Motor neuron (in vitro differentiated cells): ENCODE data around the gene KLF1. TPM values are rescaled to one million over a fixed set of nuclear protein-coding genes. Genes with fewer than 3 reads are reported as not detected.

Experiments used
- ATAC-seq, 8 experiments: fragments of 200-7000 bp; cut with Tn5 transposase; replicated peaks in 6 of 8; 2 replicates each; pipeline ENCODE4 v1.8.0; 2021; ENCODE audit warnings: mild to moderate bottlenecking in 8 of 8, moderate library complexity in 8 of 8
- H3K27ac ChIP-seq, 2 donors: fragments of 250-450 bp; sonication (Bioruptor Pico); 2 replicates each; pipeline ENCODE4 v1.9.0; 2021; ENCODE audit warnings: antibody characterized with exemption in 2 of 2, mild to moderate bottlenecking in 2 of 2, moderate library complexity in 1 of 2
- H3K4me1 ChIP-seq, 2 donors: fragments of 250-450 bp; sonication (Bioruptor Pico); replicated peaks in 1 of 2; 2 replicates each; pipeline ENCODE4 v1.6.1; 2021; ENCODE audit warnings: antibody characterized with exemption in 2 of 2, mild to moderate bottlenecking in 2 of 2, moderate library complexity in 1 of 2
- H3K4me3 ChIP-seq, 5 donors: fragments of 250-450 bp; sonication (Bioruptor Pico); 2 replicates each; pipeline ENCODE4 v1.9.0; 2021; ENCODE audit warnings: antibody characterized with exemption in 5 of 5, mild to moderate bottlenecking in 5 of 5, moderate library complexity in 4 of 5
- WGBS, 10 experiments: fragments of 450-650 bp; shearing (Covaris generic); methylation state at CpG; one replicate each; pipeline ENCODE4 v1.0.0; 2022; 5-methylcytosine and 5-hydroxymethylcytosine counted together
- in situ Hi-C, 9 experiments: fragments of 400-800 bp; cut with MboI; loops; one replicate each; pipeline ENCODE4 v1.15.0; 2021; ENCODE audit warnings: low sequenced_read_pairs in 9 of 9, low pct_unique_long_range_greater_than_20kb in 2 of 9; ENCODE audit not compliant: unreplicated experiment in 9 of 9
- total RNA-seq, 8 experiments: library from RNA; unstranded; fragments of 300-600 nt; gene quantifications; 2 replicates each; pipeline versions ENCODE4 v1.2.3 to v1.2.4, GENCODE V29; 2022

The KLF1 gene
- total RNA-seq, 8 experiments from 2014 or later: 0.11 to 0.33 (median 0.21) TPM; not detected in 4

DNA sequence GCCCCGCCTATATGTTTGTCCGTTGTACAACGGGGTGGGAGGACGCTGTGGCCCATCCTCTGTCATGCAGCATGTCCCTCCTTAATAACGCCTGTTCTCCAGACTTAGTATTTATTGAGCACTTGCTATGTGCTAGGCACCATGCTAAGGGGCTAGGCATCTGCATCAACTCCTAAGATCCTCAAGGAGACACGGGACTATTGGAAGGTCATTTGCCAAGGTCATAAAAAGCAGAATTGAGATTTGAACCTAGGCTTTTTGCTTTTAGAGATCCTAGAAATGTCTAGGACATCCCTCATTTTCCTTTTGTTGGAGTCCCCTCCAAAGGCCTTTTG lies 50.5 kb downstream of the KLF1 start:
- H3K4me1 ChIP-seq: peaks cover 14 to 21% of the 10 kb centered on the region in 2 donors
- H3K27ac ChIP-seq: no peak overlapping the region
- H3K4me3 ChIP-seq: no peak overlapping the region
- in situ Hi-C loops: no loop called here
- 0 to 60% (median 9%) methylated on average over 1 to 6 of the region's 6 CpGs; no CpG with 5 or more reads in 5 of the 10 experiments for WGBS, 10 experiments
- ATAC-seq: no peak

- in situ Hi-C loops: no loop called here
- peak overlapping the region in 3 of 5 donors; percentile 71 to 85 (median 75) for H3K4me3 ChIP-seq
- 0 to 30% (median 2%) methylated on average over 1 to 15 of the region's 39 CpGs; no CpG with 5 or more reads in 3 of the 10 experiments for WGBS, 10 experiments
- peaks cover 10 to 17% of the 10 kb centered on the region in 2 donors for H3K4me1 ChIP-seq
- no peak overlapping the region for H3K27ac ChIP-seq
- peak in 2 of 8 experiments; percentile 5 to 6 for ATAC-seq
Measured at GRCh38 chr19:12834976-12835757, 51.8 kb downstream of the KLF1 start.

GRCh38 chr19:12834566-12834943 lies 52.4 kb downstream of the KLF1 start, which contains the start of gene RTBDN:
Gene RTBDN (minus strand): TSS chr19:12834579. CDS start chr19:12829979, 4,600 bp downstream.
- H3K27ac ChIP-seq: peak within 1 kb of the TSS; percentile 51 to 82
- in situ Hi-C loops: no loop called here
- WGBS, 10 experiments: 3 to 19% (median 17%) methylated on average over 6 to 7 of the region's 20 CpGs; no CpG with 5 or more reads in 7 of the 10 experiments
- H3K4me3 ChIP-seq: peak within 1 kb of the TSS; percentile 71 to 85 (median 75)
- no peak for ATAC-seq
- peaks cover 4 to 11% of the 10 kb centered on the region in 2 donors for H3K4me1 ChIP-seq

Other genes with a start within 250 kb of the KLF1 start
- 10 to 100 TPM; 12.3 to 95.9 (median 38.0) TPM for gene MAN2B1, start 220.5 kb downstream of the KLF1 start, total RNA-seq
- 10 to 100 TPM; 11.4 to 18.0 (median 14.6) TPM for gene WDR83, start 220.4 kb downstream of the KLF1 start, total RNA-seq
- 100 to 1,000 TPM in 2 of 8 experiments, 10 to 100 TPM in 6; 49.1 to 112 (median 79.9) TPM for gene DHPS, start 205.3 kb downstream of the KLF1 start, total RNA-seq
- gene GNG14, start 199.2 kb downstream of the KLF1 start, total RNA-seq: 1 to 10 TPM in 2 of 8 experiments, not detected in 6; 3.7 to 5.7 TPM
- 10 to 100 TPM in 6 of 8 experiments, 1 to 10 TPM in 2; 4.1 to 21.2 (median 11.7) TPM for gene FBXW9, start 190.6 kb downstream of the KLF1 start, total RNA-seq
- 100 to 1,000 TPM in 2 of 8 experiments, 10 to 100 TPM in 6; 51.3 to 119 (median 67.1) TPM for gene TNPO2, start 163.3 kb downstream of the KLF1 start, total RNA-seq
- gene TRIR, start 152.5 kb downstream of the KLF1 start, total RNA-seq: 100 to 1,000 TPM; 103 to 157 (median 125) TPM
- gene GET3, start 149.7 kb downstream of the KLF1 start, total RNA-seq: 10 to 100 TPM; 43.3 to 94.2 (median 62.3) TPM
- gene BEST2, start 135.4 kb downstream of the KLF1 start, total RNA-seq: under 1 TPM in 5 of 8 experiments, not detected in 3; 0.11 to 1.00 (median 0.42) TPM
- gene HOOK2, start 111.6 kb downstream of the KLF1 start, total RNA-seq: 10 to 100 TPM in 7 of 8 experiments, 1 to 10 TPM in 1; 8.0 to 40.9 (median 12.9) TPM
- 100 to 1,000 TPM in 1 of 8 experiments, 10 to 100 TPM in 7; 11.0 to 115 (median 45.8) TPM for gene JUNB, start 95.7 kb downstream of the KLF1 start, total RNA-seq
- 100 to 1,000 TPM; 293 to 612 (median 357) TPM for gene PRDX2, start 85.4 kb downstream of the KLF1 start, total RNA-seq
- gene THSD8, start 85.1 kb downstream of the KLF1 start, total RNA-seq: 1 to 10 TPM in 3 of 8 experiments, under 1 TPM in 2, not detected in 3; 0.25 to 7.7 (median 1.1) TPM
- gene RNASEH2A, start 80.6 kb downstream of the KLF1 start, total RNA-seq: 10 to 100 TPM in 5 of 8 experiments, 1 to 10 TPM in 3; 4.2 to 42.4 (median 12.3) TPM
- gene RTBDN, start 52.6 kb downstream of the KLF1 start, total RNA-seq: 1 to 10 TPM in 3 of 8 experiments, under 1 TPM in 4, not detected in 1; 0.56 to 1.9 (median 0.92) TPM
- 10 to 100 TPM in 5 of 8 experiments, 1 to 10 TPM in 1, under 1 TPM in 2; 0.25 to 41.1 (median 16.6) TPM for gene MAST1, start 48.7 kb downstream of the KLF1 start, total RNA-seq
- 10 to 100 TPM in 4 of 8 experiments, 1 to 10 TPM in 4; 2.2 to 70.1 (median 11.9) TPM for gene DNASE2, start 5.8 kb downstream of the KLF1 start, total RNA-seq
- 10 to 100 TPM in 5 of 8 experiments, 1 to 10 TPM in 3; 6.4 to 42.4 (median 17.4) TPM for gene GCDH, start 4.0 kb upstream of the KLF1 start, total RNA-seq
- 1 to 10 TPM in 1 of 8 experiments, under 1 TPM in 6, not detected in 1; 0.23 to 1.0 (median 0.71) TPM for gene SYCE2, start 32.1 kb upstream of the KLF1 start, total RNA-seq
- 100 to 1,000 TPM in 3 of 8 experiments, 10 to 100 TPM in 5; 49.5 to 112 (median 74.9) TPM for gene FARSA, start 46.5 kb upstream of the KLF1 start, total RNA-seq
- gene CALR, start 51.4 kb upstream of the KLF1 start, total RNA-seq: 100 to 1,000 TPM; 289 to 982 (median 397) TPM
- gene RAD23A, start 58.7 kb upstream of the KLF1 start, total RNA-seq: 100 to 1,000 TPM in 2 of 8 experiments, 10 to 100 TPM in 6; 41.9 to 114 (median 67.4) TPM
- gene GADD45GIP1, start 70.0 kb upstream of the KLF1 start, total RNA-seq: 10 to 100 TPM; 18.2 to 51.6 (median 28.3) TPM
- gene DAND5, start 82.4 kb upstream of the KLF1 start, total RNA-seq: under 1 TPM in 6 of 8 experiments, not detected in 2; 0.09 to 0.47 (median 0.31) TPM
- gene NFIX, start 108.3 kb upstream of the KLF1 start, total RNA-seq: 10 to 100 TPM in 4 of 8 experiments, under 1 TPM in 4; under 0.01 to 72.3 (median 6.4) TPM
- gene LYL1, start 215.7 kb upstream of the KLF1 start, total RNA-seq: 1 to 10 TPM in 2 of 8 experiments, under 1 TPM in 5, not detected in 1; 0.11 to 1.3 (median 0.58) TPM
- 10 to 100 TPM; 21.8 to 59.3 (median 34.6) TPM for gene TRMT1, start 229.5 kb upstream of the KLF1 start, total RNA-seq
- 10 to 100 TPM in 7 of 8 experiments, 1 to 10 TPM in 1; 9.7 to 56.8 (median 28.3) TPM for gene NACC1, start 231.1 kb upstream of the KLF1 start, total RNA-seq